ENCODE results near the gene LHX1.

LHX1 gene

GRCh38 chr17:36913132-36913531 lies 24.1 kb upstream of the LHX1 start:
- ATAC-seq (ENCODE audit: low read depth) (no peak), DNase-seq (ENCODE audit: low spot score) (no peak)
- Histone ChIP-seq H3K4me3 (ENCODE audit: severe bottlenecking) (no peak overlapping the region), H3K36me3 (ENCODE audit: low read depth) (no peaks in the 10 kb centered on the region), H3K4me1 (ENCODE audit: insufficient read depth, poor library complexity, severe bottlenecking) (no peaks in the 10 kb centered on the region), H3K27me3 (ENCODE audit: insufficient read depth, poor library complexity, severe bottlenecking) (no peaks in the 10 kb centered on the region), H3K27ac (ENCODE audit: poor library complexity, severe bottlenecking) (no peak overlapping the region), H3K9me3 (ENCODE audit: severe bottlenecking) (no peaks in the 10 kb centered on the region)
- TF ChIP-seq, protein P1, sequence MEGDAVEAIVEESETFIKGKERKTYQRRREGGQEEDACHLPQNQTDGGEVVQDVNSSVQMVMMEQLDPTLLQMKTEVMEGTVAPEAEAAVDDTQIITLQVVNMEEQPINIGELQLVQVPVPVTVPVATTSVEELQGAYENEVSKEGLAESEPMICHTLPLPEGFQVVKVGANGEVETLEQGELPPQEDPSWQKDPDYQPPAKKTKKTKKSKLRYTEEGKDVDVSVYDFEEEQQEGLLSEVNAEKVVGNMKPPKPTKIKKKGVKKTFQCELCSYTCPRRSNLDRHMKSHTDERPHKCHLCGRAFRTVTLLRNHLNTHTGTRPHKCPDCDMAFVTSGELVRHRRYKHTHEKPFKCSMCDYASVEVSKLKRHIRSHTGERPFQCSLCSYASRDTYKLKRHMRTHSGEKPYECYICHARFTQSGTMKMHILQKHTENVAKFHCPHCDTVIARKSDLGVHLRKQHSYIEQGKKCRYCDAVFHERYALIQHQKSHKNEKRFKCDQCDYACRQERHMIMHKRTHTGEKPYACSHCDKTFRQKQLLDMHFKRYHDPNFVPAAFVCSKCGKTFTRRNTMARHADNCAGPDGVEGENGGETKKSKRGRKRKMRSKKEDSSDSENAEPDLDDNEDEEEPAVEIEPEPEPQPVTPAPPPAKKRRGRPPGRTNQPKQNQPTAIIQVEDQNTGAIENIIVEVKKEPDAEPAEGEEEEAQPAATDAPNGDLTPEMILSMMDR (IDR thresholded peaks at IDR 0.05; ENCODE audit: poor library complexity, severe bottlenecking) = no peak

- Histone ChIP-seq H3K4me3 (ENCODE audit: severe bottlenecking) (no peak overlapping the region), H3K27ac (ENCODE audit: poor library complexity, severe bottlenecking) (no peak overlapping the region), H3K9me3 (ENCODE audit: severe bottlenecking) (no peaks in the 10 kb centered on the region), H3K36me3 (ENCODE audit: low read depth) (no peaks in the 10 kb centered on the region), H3K4me1 (ENCODE audit: insufficient read depth, poor library complexity, severe bottlenecking) (peaks cover 26% of the 10 kb centered on the region), H3K27me3 (ENCODE audit: insufficient read depth, poor library complexity, severe bottlenecking) (no peaks in the 10 kb centered on the region)
- TF ChIP-seq, protein P1 (IDR thresholded peaks at IDR 0.05; ENCODE audit: poor library complexity, severe bottlenecking) = no peak
- no peak for DNase-seq (ENCODE audit: low spot score)
- no peak for ATAC-seq (ENCODE audit: low read depth)
Measured at GRCh38 chr17:36918211-36918691, 19.0 kb upstream of the LHX1 start.

DNA sequence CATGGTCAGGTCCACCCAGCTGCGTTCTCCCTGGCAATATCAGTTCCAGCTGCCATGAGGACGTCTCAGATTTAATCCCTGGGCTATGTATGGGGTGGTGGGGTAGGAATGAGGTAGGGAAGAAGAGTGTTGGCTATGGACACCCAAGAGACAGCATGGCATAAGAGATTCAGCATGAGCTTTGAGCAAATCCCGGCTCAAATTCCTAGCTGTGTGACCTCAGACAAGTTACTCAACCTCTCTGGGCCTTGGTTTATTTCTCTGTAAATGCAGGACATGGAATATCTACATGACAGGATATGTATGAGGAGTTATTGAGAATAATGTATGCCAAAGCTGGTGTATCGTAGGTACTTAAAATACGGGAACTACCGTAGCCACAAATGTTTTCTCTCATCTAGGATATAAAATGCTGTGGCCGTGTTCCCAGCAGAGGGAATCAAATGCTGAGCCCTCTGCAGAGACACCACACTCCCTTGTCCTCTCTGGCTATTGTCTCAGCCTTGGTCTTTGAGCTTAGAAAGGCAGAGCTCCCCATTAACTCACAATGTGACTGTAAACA lies 17.8 kb upstream of the LHX1 start:
- TF ChIP-seq, protein P1 (IDR thresholded peaks at IDR 0.05; ENCODE audit: poor library complexity, severe bottlenecking) = no peak
- peak overlapping the region; percentile 84 for H3K27ac ChIP-seq (ENCODE audit: poor library complexity, severe bottlenecking)
- no peak overlapping the region for H3K4me3 ChIP-seq (ENCODE audit: severe bottlenecking)
- no peak for DNase-seq (ENCODE audit: low spot score)
- no peaks in the 10 kb centered on the region for H3K9me3 ChIP-seq (ENCODE audit: severe bottlenecking)
- H3K4me1 ChIP-seq (ENCODE audit: insufficient read depth, poor library complexity, severe bottlenecking) = peaks cover 32% of the 10 kb centered on the region
- ATAC-seq (ENCODE audit: low read depth) = no peak
- no peaks in the 10 kb centered on the region for H3K27me3 ChIP-seq (ENCODE audit: insufficient read depth, poor library complexity, severe bottlenecking)
- no peaks in the 10 kb centered on the region for H3K36me3 ChIP-seq (ENCODE audit: low read depth)

GRCh38 chr17:36920032-36921005 lies 17.0 kb upstream of the LHX1 start:
- Histone ChIP-seq H3K27me3 (ENCODE audit: insufficient read depth, poor library complexity, severe bottlenecking) (no peaks in the 10 kb centered on the region), H3K4me3 (ENCODE audit: severe bottlenecking) (no peak overlapping the region), H3K4me1 (ENCODE audit: insufficient read depth, poor library complexity, severe bottlenecking) (peaks cover 32% of the 10 kb centered on the region), H3K9me3 (ENCODE audit: severe bottlenecking) (no peaks in the 10 kb centered on the region), H3K27ac (ENCODE audit: poor library complexity, severe bottlenecking) (peak overlapping the region; percentile 84), H3K36me3 (ENCODE audit: low read depth) (no peaks in the 10 kb centered on the region)
- DNase-seq (ENCODE audit: low spot score) = no peak
- ATAC-seq (ENCODE audit: low read depth) = no peak
- TF ChIP-seq, protein P1 (IDR thresholded peaks at IDR 0.05; ENCODE audit: poor library complexity, severe bottlenecking) = no peak

Measured in RWPE2 (cell line).